ACC112 (cell line): ENCODE data around the gene SORCS2.
A peak's percentile ranks its signal among the peaks of the same experiment; 100 is the strongest.

ENCODE experiments used
- H2AFZ ChIP-seq: fragments of 200-600 bp; sonication (generic); one replicate; pipeline ENCODE4 v1.6.0; 2017; ENCODE audit warnings: antibody characterized with exemption, low read length; ENCODE audit not compliant: unreplicated experiment
- H3K27ac ChIP-seq: fragments of 200-600 bp; sonication (generic); 2 replicates; pipeline ENCODE4 v1.5.1; 2014; ENCODE audit warnings: low read depth, mild to moderate bottlenecking, antibody characterized with exemption, low read length, moderate library complexity
- H3K27me3 ChIP-seq: fragments of 200-600 bp; sonication (generic); 2 replicates; pipeline ENCODE4 v1.6.1; 2014; ENCODE audit warnings: mild to moderate bottlenecking, antibody characterized with exemption, low read length, moderate library complexity, mixed read lengths; ENCODE audit not compliant: insufficient read depth
- H3K36me3 ChIP-seq: fragments of 200-600 bp; sonication (generic); 2 replicates; pipeline ENCODE4 v1.6.1; 2016; ENCODE audit warnings: mild to moderate bottlenecking, antibody characterized with exemption, low read length, moderate library complexity, mixed read lengths; ENCODE audit not compliant: insufficient read depth
- H3K4me1 ChIP-seq: fragments of 200-600 bp; sonication (generic); one replicate; pipeline ENCODE4 v1.6.1; 2016; ENCODE audit warnings: low read length, mixed read lengths; ENCODE audit not compliant: insufficient read depth, unreplicated experiment, control insufficient read depth
- H3K4me3 ChIP-seq: fragments of 200-600 bp; sonication (generic); 2 replicates; pipeline ENCODE4 v1.5.1; 2014; ENCODE audit warnings: mild to moderate bottlenecking, low read depth, low read length
- H3K79me2 ChIP-seq: fragments of 200-600 bp; sonication (generic); one replicate; pipeline ENCODE4 v1.6.0; 2016; ENCODE audit warnings: low read length; ENCODE audit not compliant: control insufficient read depth, unreplicated experiment, insufficient read depth

Gene SORCS2

GRCh38 chr4:7199771-7200441, 7.6 kb downstream of the SORCS2 start:
- peaks cover 13% of the 10 kb centered on the region for H3K4me1 ChIP-seq
- H3K27me3 ChIP-seq = no peaks in the 10 kb centered on the region
- no peak overlapping the region for H3K27ac ChIP-seq
- H3K4me3 ChIP-seq = no peak overlapping the region
- no peaks in the 10 kb centered on the region for H3K36me3 ChIP-seq
- H2AFZ ChIP-seq = no peak overlapping the region
- no peaks in the 10 kb centered on the region for H3K79me2 ChIP-seq

- peaks cover 14% of the 10 kb centered on the region for H3K4me1 ChIP-seq
- no peak overlapping the region for H2AFZ ChIP-seq
- H3K79me2 ChIP-seq = no peaks in the 10 kb centered on the region
- H3K36me3 ChIP-seq = no peaks in the 10 kb centered on the region
- no peaks in the 10 kb centered on the region for H3K27me3 ChIP-seq
- H3K4me3 ChIP-seq = no peak overlapping the region
- H3K27ac ChIP-seq = no peak overlapping the region
Measured at GRCh38 chr4:7200801-7201200, 8.5 kb downstream of the SORCS2 start.

GRCh38 chr4:7201420-7202305, 9.3 kb downstream of the SORCS2 start:
- H3K27me3 ChIP-seq = no peaks in the 10 kb centered on the region
- H3K4me3 ChIP-seq = no peak overlapping the region
- peaks cover 23% of the 10 kb centered on the region for H3K4me1 ChIP-seq
- no peaks in the 10 kb centered on the region for H3K79me2 ChIP-seq
- H3K27ac ChIP-seq = peak overlapping the region; percentile 24; the same call in 1 of the 2 replicates
- no peak overlapping the region for H2AFZ ChIP-seq
- H3K36me3 ChIP-seq = no peaks in the 10 kb centered on the region

- H3K36me3 ChIP-seq = no peaks in the 10 kb centered on the region
- peaks cover 30% of the 10 kb centered on the region for H3K4me1 ChIP-seq
- no peak overlapping the region for H3K4me3 ChIP-seq
- H3K79me2 ChIP-seq = no peaks in the 10 kb centered on the region
- peak overlapping the region; percentile 24; the same call in 1 of the 2 replicates for H3K27ac ChIP-seq
- peak overlapping the region; percentile 55 for H2AFZ ChIP-seq
- no peaks in the 10 kb centered on the region for H3K27me3 ChIP-seq
Measured at GRCh38 chr4:7202411-7202810, 10.1 kb downstream of the SORCS2 start.

GRCh38 chr4:7204656-7205387, 12.5 kb downstream of the SORCS2 start:
- H3K27me3 ChIP-seq = no peaks in the 10 kb centered on the region

GRCh38 chr4:7206385-7206784, 14.0 kb downstream of the SORCS2 start:
- no peaks in the 10 kb centered on the region for H3K36me3 ChIP-seq
- H3K27ac ChIP-seq = peak overlapping the region; percentile 87
- no peaks in the 10 kb centered on the region for H3K27me3 ChIP-seq
- no peaks in the 10 kb centered on the region for H3K79me2 ChIP-seq
- peak overlapping the region; percentile 71 for H2AFZ ChIP-seq
- peaks cover 62% of the 10 kb centered on the region for H3K4me1 ChIP-seq
- H3K4me3 ChIP-seq = peak overlapping the region; percentile 23

More at GRCh38 chr4:7204656-7205387, 12.5 kb downstream of the SORCS2 start:
- peaks cover 49% of the 10 kb centered on the region for H3K4me1 ChIP-seq
- no peak overlapping the region for H2AFZ ChIP-seq
- no peak overlapping the region for H3K4me3 ChIP-seq
- no peaks in the 10 kb centered on the region for H3K79me2 ChIP-seq
- H3K27ac ChIP-seq = no peak overlapping the region
- H3K36me3 ChIP-seq = no peaks in the 10 kb centered on the region

- H3K4me3 ChIP-seq = peak overlapping the region; percentile 23
- H3K79me2 ChIP-seq = no peaks in the 10 kb centered on the region
- H3K27me3 ChIP-seq = no peaks in the 10 kb centered on the region
- peak overlapping the region; percentile 71 for H2AFZ ChIP-seq
- peaks cover 64% of the 10 kb centered on the region for H3K4me1 ChIP-seq
- no peaks in the 10 kb centered on the region for H3K36me3 ChIP-seq
- peak overlapping the region; percentile 87 for H3K27ac ChIP-seq
Measured at GRCh38 chr4:7206911-7207567, 14.7 kb downstream of the SORCS2 start.

GRCh38 chr4:7207628-7208231, 15.4 kb downstream of the SORCS2 start:
- Histone ChIP-seq H2AFZ (peak overlapping the region; percentile 40), H3K27ac (peak overlapping the region; percentile 87), H3K36me3 (no peaks in the 10 kb centered on the region), H3K4me1 (peaks cover 62% of the 10 kb centered on the region), H3K79me2 (no peaks in the 10 kb centered on the region), H3K27me3 (no peaks in the 10 kb centered on the region), H3K4me3 (no peak overlapping the region)

GRCh38 chr4:7208509-7209451, 16.4 kb downstream of the SORCS2 start:
- Histone ChIP-seq H3K4me1 (peaks cover 60% of the 10 kb centered on the region), H3K36me3 (no peaks in the 10 kb centered on the region), H3K4me3 (no peak overlapping the region), H2AFZ (no peak overlapping the region), H3K79me2 (no peaks in the 10 kb centered on the region), H3K27ac (no peak overlapping the region), H3K27me3 (no peaks in the 10 kb centered on the region)
